Ovary (tissue), 10 donors: ENCODE results near the gene DYNC1I1. TPM values are rescaled to one million over a fixed set of nuclear protein-coding genes. Genes with fewer than 3 reads are reported as not detected.

ENCODE experiments used
- DNase-seq, 5 donors: peaks; one replicate each; pipeline ENCODE4 v3.0.0-alpha.2; 2019 to 2020
- H3K27ac ChIP-seq, 2 donors: fragments of 200-600 bp; one replicate each; pipeline versions ENCODE4 v1.5.1 to v1.8.0; 2019 to 2022
- H3K27me3 ChIP-seq: fragments of 200-600 bp; one replicate; pipeline ENCODE4 v1.8.0; 2022
- H3K36me3 ChIP-seq: fragments of 200-600 bp; sonication (generic); one replicate; pipeline ENCODE4 v1.5.1; 2019
- H3K4me1 ChIP-seq: one replicate; pipeline ENCODE4 v1.8.1; 2013; ENCODE audit warnings: mild to moderate bottlenecking, moderate library complexity; ENCODE audit not compliant: insufficient read depth
- H3K4me3 ChIP-seq: fragments of 200-600 bp; sonication (generic); one replicate; pipeline ENCODE4 v1.5.1; 2017
- H3K9me3 ChIP-seq, 2 donors: fragments of 200-600 bp in 1 of 2; sonication (generic) in 1 of 2; one replicate each; pipeline versions ENCODE4 v1.5.1 to v1.8.1; 2013 to 2019; ENCODE audit warnings: mild to moderate bottlenecking in 1 of 2, moderate library complexity in 1 of 2
- EP300 ChIP-seq: sonication (generic); formaldehyde crosslinking; IDR thresholded peaks from one replicate; pipeline ENCODE4 v1.6.1; 2017; ENCODE audit warnings: antibody characterized with exemption
- POLR2A ChIP-seq: fragments of 450-650 bp; IDR thresholded peaks from one replicate; pipeline ENCODE4 v1.6.1; 2017; ENCODE audit warnings: antibody characterized with exemption, mild to moderate bottlenecking, moderate library complexity
- whole genome bisulfite sequencing, 3 donors: extraction: QIAGEN DNeasy Blood & Tissue Kit in 1 of 3; methylation state at CpG; one replicate each; pipeline versions ENCODE4 v1.1.5 to v1.1.7; 2013 to 2017; 5-methylcytosine and 5-hydroxymethylcytosine counted together
- intact Hi-C, 4 donors: fragments of 100-400 bp; cut with DNase I; formaldehyde crosslinking; loops; one replicate each; pipeline versions ENCODE4 v1.11.0 to v1.15.1; 2022 to 2023
- long read RNA-seq, 3 donors: library from polyadenylated mRNA in 2 of 3; unstranded in 2 of 3; transcript quantifications; one replicate each; pipeline ENCODE4 v2.0.0 and lab custom pipeline, GENCODE V29; 2021 to 2026
- polyA plus RNA-seq, 2 donors: library from polyadenylated mRNA; stranded (reverse); fragments of 200-250 nt in 1 of 2; fragments of 350-450 nt in 1 of 2; fragmentation: Illumina TruSeq in 1 of 2; extraction: RNeasy Lipid Tissue Mini Kit (QIAGEN cat#74804) in 1 of 2; gene quantifications; one replicate each; pipeline ENCODE4 v1.2.3, GENCODE V29; 2013 to 2014
- total RNA-seq, 7 donors: library from RNA; depleted of rRNA in 2 of 7; stranded (reverse); fragments of >200 nt in 2 of 7; fragmentation: NEBNext Ultra II Directional in 3 of 7; extraction: Animal tissue kit (Norgen Biotek cat#: 25700) in 3 of 7; gene quantifications; one replicate each; pipeline versions ENCODE4 v1.1.0 to v1.2.4, GENCODE V29; 2016 to 2023
- TF ChIP-seq, protein P1 (sequence below), 3 donors: fragments of 450-650 bp in 2 of 3; fragments of 200-600 bp in 1 of 3; IDR thresholded peaks; one replicate each; pipeline versions ENCODE4 v1.5.1 to v1.8.0; 2016 to 2022; ENCODE audit warnings: antibody characterized with exemption in 3 of 3, mild to moderate bottlenecking in 1 of 3
- donor health status: DM: no; HTN: no; CAD: no; lungs with moderate emphysema.
- donor health status: DM: no; HTN: no; CAD: no.
- donor health status: Bipolar disorder and iron deficiency.
- donor health status: DM: yes; HTN: yes; CAD: no.
- donor health status: DM: no; HTN: no; CAD: no.
- donor health status: DM: yes; HTN: yes; CAD: no.

DYNC1I1 gene
- total RNA-seq: 10 to 100 TPM in 3 of 7 donors, 1 to 10 TPM in 4; 4.5 to 19.3 (median 8.4) TPM
- 1 to 10 TPM; 4.2 to 6.9 TPM for polyA plus RNA-seq
- long read RNA-seq, donor 1, transcript DYNC1I1-202 (16 exons, 2,843 nt): minor isoform, 11 of 53 reads
- long read RNA-seq, donor 1, transcript DYNC1I1-205 (17 exons, 2,947 nt): major isoform, 14 of 53 reads
- long read RNA-seq, donor 1, partial matches to known transcripts: 9 of 53 reads
- long read RNA-seq, donor 1, other reads (novel, unspliced or antisense): 19 of 53 reads
- long read RNA-seq, donor 2: 0 reads
- long read RNA-seq, donor 3, transcript DYNC1I1-205 (17 exons, 2,947 nt): minor isoform, 7 of 20 reads
- long read RNA-seq, donor 3, transcript DYNC1I1-202 (16 exons, 2,843 nt): major isoform, 8 of 20 reads
- long read RNA-seq, donor 3, partial matches to known transcripts: 0 of 20 reads
- long read RNA-seq, donor 3, other reads (novel, unspliced or antisense): 3 of 20 reads

DNA sequence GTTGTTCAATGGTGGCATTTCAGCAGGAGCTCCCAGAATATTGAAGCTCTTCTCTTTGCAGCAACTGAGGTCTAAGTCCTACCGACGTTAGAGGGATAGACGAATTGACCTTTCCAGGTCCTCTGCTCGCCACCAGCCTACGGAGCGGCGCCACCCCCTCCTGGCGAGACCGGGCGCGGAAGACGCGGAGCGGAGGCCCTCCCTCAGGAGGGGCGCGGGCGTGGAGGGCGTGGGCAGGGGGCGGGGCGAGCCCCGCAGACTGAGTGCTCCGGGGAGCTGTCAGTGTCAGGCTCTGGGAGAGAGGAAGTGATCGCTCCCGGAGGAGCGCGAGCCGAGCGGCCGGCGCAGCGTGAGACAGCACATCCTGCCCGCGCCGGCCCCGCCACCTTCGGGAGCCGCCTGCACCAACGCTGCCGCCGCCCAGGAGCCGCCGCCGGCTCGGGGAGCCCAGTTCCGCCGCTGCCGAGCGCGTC, at the start of gene DYNC1I1:
DYNC1I1 (plus strand) TSS at position 257 of the 473 bp plus-strand sequence. CDS start 32,176 bp downstream, outside the sequence.
- intact Hi-C loops: loop anchor here in 2 of 4 donors (2.0 to 10.0 kb wide), 2 partner anchors 42 to 92 kb away; no protein-coding TSS in a partner anchor
- peak; percentile 64 to 85 (median 78) for DNase-seq

DNA sequence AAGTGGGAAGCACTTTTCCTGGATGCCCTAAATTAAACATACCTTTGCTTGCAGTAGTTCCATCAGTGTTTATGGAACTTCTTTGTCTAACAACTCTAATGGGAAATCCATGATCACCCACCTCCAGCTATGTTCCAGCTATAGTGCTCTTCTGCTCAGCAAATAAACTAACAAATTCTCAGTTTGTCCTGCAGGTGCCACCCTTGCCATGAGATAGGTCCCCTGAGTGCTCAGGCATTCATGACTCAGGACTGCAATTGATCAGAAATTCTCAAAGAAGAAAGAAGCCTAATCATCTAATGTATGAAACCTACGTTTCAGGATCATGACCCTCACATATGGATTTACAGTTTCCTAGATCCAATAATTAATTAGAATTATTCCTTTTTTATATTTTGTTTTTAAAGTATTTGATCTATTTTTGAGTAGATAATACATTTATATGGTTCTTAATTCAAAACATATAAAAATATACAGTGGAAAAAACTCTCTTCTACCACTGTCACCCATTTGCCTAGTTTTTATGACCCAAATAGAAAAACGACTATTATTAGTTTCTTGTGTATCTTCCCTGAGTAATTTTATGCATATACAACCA, 48.7 kb upstream of the DYNC1I1 start:
- H3K4me3 ChIP-seq: no peak overlapping the region
- peak; percentile 29 to 47 (median 42) for DNase-seq

More for the DNA sequence above, at the start of gene DYNC1I1:
- H3K36me3 ChIP-seq: no peaks in the 10 kb centered on the region
- H3K27ac ChIP-seq: peak within 1 kb of the TSS in 1 of 2 donors; percentile 20
- 0 to 1% (median 1%) methylated on average over 42 to 49 of the region's 49 CpGs for WGBS, 3 donors
- TF ChIP-seq EP300 (no peak), POLR2A (no peak)
- TF ChIP-seq, protein P1, sequence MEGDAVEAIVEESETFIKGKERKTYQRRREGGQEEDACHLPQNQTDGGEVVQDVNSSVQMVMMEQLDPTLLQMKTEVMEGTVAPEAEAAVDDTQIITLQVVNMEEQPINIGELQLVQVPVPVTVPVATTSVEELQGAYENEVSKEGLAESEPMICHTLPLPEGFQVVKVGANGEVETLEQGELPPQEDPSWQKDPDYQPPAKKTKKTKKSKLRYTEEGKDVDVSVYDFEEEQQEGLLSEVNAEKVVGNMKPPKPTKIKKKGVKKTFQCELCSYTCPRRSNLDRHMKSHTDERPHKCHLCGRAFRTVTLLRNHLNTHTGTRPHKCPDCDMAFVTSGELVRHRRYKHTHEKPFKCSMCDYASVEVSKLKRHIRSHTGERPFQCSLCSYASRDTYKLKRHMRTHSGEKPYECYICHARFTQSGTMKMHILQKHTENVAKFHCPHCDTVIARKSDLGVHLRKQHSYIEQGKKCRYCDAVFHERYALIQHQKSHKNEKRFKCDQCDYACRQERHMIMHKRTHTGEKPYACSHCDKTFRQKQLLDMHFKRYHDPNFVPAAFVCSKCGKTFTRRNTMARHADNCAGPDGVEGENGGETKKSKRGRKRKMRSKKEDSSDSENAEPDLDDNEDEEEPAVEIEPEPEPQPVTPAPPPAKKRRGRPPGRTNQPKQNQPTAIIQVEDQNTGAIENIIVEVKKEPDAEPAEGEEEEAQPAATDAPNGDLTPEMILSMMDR (IDR thresholded peaks at IDR 0.05): no peak
- no peaks in the 10 kb centered on the region for H3K27me3 ChIP-seq
- peaks cover 6% of the 10 kb centered on the region for H3K4me1 ChIP-seq
- no peaks in the 10 kb centered on the region for H3K9me3 ChIP-seq
- H3K4me3 ChIP-seq: peak within 1 kb of the TSS; percentile 62

DNA sequence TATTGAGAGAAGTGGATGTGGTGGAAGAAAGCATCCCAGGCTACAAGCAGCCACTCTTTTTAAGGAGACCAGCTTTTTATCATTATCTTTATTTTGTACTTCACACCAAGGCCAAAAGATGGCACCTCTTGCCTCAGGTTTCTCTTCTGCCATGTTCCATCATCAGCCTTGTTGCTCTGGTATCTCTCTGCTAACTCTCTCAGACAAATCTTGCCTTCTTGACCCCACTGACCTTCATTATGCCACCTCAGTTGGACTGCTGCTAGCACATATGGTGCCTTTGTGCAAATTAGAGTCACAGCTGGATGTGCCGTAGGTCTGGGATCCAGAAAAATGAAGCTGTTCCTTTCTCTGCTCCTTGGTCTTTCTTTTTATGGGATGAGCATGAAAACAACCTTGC, 47.1 kb upstream of the DYNC1I1 start:
- Histone ChIP-seq H3K9me3 (no peaks in the 10 kb centered on the region), H3K27ac (no peak overlapping the region), H3K27me3 (no peaks in the 10 kb centered on the region), H3K36me3 (no peaks in the 10 kb centered on the region), H3K4me1 (no peaks in the 10 kb centered on the region), H3K4me3 (no peak overlapping the region)
- intact Hi-C loops: loop anchor here (2.0 to 10.0 kb wide), 4 partner anchors 140 to 1300 kb away; partner anchors contain the start of gene DLX5 (in 1 of the 4)
- WGBS, 3 donors: 79 to 96% (median 88%) methylated on average over 1 of the region's 1 CpG
- DNase-seq: no peak
- TF ChIP-seq POLR2A (no peak), EP300 (no peak)
- TF ChIP-seq, protein P1 (IDR thresholded peaks at IDR 0.05): no peak

More for the DNA sequence above, 48.7 kb upstream of the DYNC1I1 start:
- intact Hi-C loops: loop anchor here (2.0 to 10.0 kb wide), 4 partner anchors 141 to 1301 kb away; partner anchors contain the start of gene DLX5 (in 1 of the 4)
- H3K27me3 ChIP-seq: no peaks in the 10 kb centered on the region
- TF ChIP-seq, protein P1 (IDR thresholded peaks at IDR 0.05): peak in 2 of 3 donors; percentile 29 to 43
- TF ChIP-seq EP300 (no peak), POLR2A (no peak)
- no peaks in the 10 kb centered on the region for H3K9me3 ChIP-seq
- no peaks in the 10 kb centered on the region for H3K4me1 ChIP-seq
- H3K27ac ChIP-seq: no peak overlapping the region
- 10 to 16% (median 10%) methylated on average over 2 of the region's 2 CpGs for WGBS, 3 donors
- H3K36me3 ChIP-seq: no peaks in the 10 kb centered on the region

DNA sequence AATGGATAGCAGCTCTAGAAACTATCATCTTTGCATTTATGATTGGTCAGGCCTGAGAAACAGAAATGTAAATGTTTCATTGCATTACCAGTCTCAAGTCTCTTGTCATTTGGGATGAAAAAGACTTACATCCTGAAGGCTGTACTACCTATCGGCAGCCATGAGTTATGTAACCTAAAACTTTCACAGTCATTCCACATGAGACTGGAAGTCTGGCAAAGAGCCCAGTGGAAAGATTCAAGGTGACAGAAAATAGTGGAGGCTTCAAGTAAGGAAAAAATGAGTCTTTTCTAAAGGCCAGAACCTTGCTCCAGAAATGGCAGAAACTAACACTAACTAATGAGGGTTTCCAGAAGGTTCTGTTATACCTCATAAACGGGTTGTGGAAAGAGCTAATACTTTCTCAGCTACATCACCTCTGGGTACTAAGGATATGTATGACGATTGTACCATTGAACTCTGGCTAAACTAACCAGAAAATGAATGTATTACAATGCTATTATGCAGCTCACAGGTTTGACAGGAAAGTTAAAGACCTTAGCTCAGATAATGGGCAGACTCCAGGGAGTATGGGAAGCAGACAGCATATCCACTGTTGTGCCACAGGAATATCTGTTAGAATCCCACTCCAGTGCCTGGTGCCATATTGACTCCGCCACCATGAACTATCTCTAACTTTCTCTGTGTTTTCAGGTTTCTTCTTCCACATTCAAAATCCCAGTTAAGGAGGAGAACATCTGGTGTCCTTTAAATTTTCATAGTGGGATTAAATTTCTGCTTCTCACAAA, 41.7 kb upstream of the DYNC1I1 start:
- no peak overlapping the region for H3K27ac ChIP-seq
- no peak overlapping the region for H3K4me3 ChIP-seq
- TF ChIP-seq EP300 (no peak), POLR2A (no peak)
- TF ChIP-seq, protein P1 (IDR thresholded peaks at IDR 0.05): no peak
- no peaks in the 10 kb centered on the region for H3K4me1 ChIP-seq
- no peaks in the 10 kb centered on the region for H3K9me3 ChIP-seq
- no peaks in the 10 kb centered on the region for H3K36me3 ChIP-seq
- no peak for DNase-seq
- H3K27me3 ChIP-seq: no peaks in the 10 kb centered on the region
- WGBS, 3 donors: 62 to 71% (median 69%) methylated on average over 4 of the region's 4 CpGs
- intact Hi-C loops: loop anchor here in 1 of 4 donors (2.0 kb wide), 1 partner anchor 42 kb away; the partner anchor contains the start of gene DYNC1I1
